ENCODE results near the gene FAM222A.

FAM222A gene

GRCh38 chr12:109710747-109711595 lies 2.7 kb upstream of the FAM222A start:
- no peak for DNase-seq (ENCODE audit: low read depth in 2 of 2, low spot score in 1 of 2)

GRCh38 chr12:109711596-109712461 lies 1.8 kb upstream of the FAM222A start:
- no peak for DNase-seq (ENCODE audit: low read depth in 2 of 2, low spot score in 1 of 2)

- peak; percentile 18 to 26 for DNase-seq (ENCODE audit: low read depth in 2 of 2, low spot score in 1 of 2)
These were observed 702 bp downstream of the FAM222A start for GRCh38 chr12:109714141-109714912.

- no peak for DNase-seq (ENCODE audit: low read depth in 2 of 2, low spot score in 1 of 2)
These were observed 1.3 kb downstream of the FAM222A start for GRCh38 chr12:109714913-109715244.

DNA sequence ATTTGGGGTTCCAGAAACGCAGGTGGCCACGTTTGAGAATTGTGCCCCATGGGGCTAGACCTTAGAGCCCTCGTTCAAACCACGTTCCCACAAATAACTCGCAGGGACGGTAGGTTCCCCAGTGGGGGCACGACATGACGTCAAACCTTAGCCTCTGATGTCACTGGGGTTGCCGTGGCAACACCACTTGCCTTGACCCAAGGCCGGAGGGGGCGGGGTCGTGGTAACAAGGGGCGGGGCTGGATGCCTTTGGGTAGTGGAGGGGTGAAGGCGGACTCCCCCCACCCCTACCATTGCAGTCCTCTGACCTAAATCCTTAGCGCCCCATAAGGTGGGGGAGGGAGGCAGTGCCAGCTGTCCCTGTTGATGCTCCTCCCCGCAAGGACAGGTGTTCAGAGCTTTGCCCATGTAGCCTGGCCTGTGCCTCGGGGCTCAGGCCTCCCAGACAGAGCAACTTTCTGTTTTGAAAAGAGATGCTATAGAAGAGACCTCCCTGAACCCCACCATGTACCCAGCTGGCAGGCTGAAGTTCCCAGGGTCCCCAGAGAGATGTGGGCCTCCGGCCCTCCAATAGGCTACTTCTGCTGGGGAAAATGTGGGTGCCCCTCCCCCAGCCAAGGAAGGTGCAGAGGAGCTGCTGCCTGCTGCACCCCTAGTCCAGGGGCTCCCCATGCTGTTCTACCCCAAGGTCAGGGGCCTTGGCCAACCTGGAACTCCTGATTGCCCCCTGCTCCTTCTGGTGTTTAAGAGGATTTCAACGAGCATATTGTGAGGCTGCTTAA lies 1.9 kb downstream of the FAM222A start:
- DNase-seq (ENCODE audit: low read depth in 2 of 2, low spot score in 1 of 2): no peak

DNA sequence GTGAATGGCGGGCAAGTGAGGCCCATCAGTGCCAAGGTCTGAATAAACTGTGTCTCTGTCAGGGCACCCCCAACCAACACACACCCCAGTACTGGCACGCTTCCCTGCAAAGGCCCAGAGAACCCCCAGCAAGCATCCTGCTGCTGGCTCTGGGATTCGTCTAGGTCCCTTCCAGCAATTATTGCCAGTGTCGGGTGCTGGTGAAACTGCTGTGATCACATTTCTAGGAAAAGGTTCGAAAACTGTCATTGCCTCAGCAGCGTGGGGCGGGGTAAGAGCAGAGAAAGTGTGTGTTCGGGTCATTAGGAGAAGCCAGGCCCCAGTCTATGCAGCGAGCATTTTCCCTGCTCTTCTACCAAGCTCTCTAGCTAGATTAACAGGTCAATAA lies 2.5 kb downstream of the FAM222A start:
- no peak for DNase-seq (ENCODE audit: low read depth in 2 of 2, low spot score in 1 of 2)

GRCh38 chr12:109716512-109717389 lies 3.1 kb downstream of the FAM222A start:
- no peak for DNase-seq (ENCODE audit: low read depth in 2 of 2, low spot score in 1 of 2)

DNA sequence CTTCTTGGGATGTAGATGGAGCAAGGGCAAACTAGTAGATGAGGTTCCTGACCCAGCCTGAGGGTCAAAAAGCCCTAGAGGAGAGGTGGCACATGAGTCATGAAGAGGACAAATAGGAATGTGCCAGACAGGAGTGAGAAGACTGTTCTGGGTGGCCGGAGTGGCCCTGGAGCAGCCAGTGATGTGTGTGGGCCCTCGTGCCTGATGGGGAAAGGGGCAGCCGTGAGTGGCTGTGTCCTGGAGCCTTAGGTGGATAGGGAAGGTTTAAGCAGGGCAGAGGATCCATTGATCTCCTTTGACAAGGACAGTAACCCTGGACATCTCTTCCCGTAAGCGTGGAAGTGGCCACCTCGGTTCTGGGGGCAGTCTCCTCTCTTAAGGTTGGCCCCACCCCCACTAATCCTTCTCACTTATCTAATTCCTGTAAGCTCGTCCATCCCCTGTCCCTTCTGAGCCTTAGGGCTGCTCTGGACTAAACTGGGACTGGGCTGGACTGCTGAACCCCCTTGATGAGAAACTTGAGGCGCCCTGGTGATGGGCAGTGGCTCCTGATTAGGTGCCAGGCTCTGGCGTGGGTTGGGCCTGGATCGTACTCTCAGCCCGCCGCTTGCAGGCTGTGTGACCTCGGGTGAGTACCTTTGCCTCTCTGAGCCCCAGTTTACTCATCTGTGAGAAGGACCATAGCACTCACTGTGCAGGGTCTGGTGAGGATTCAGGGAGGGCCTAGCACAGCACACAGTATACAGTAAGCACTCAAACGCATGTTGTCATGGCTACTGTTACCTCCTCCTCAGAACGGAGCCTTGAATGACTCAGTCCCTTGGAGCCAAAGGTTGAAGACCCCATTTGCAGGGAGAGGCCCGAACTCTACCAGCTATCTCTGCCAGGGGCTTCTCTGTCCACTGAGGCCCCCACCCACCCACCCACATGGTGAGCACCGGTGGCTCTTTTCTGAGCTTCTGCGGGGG lies 4.0 kb downstream of the FAM222A start:
- no peak for DNase-seq (ENCODE audit: low read depth in 2 of 2, low spot score in 1 of 2)

- no peak for DNase-seq (ENCODE audit: low read depth in 2 of 2, low spot score in 1 of 2)
These were observed 4.8 kb downstream of the FAM222A start for GRCh38 chr12:109718390-109718789.

- no peak for DNase-seq (ENCODE audit: low read depth in 2 of 2, low spot score in 1 of 2)
These were observed 5.7 kb downstream of the FAM222A start for GRCh38 chr12:109719123-109720022.

- DNase-seq (ENCODE audit: low read depth in 2 of 2, low spot score in 1 of 2): no peak
These were observed 6.7 kb downstream of the FAM222A start for GRCh38 chr12:109720152-109720856.

GRCh38 chr12:109720857-109721189 lies 7.2 kb downstream of the FAM222A start:
- DNase-seq (ENCODE audit: low read depth in 2 of 2, low spot score in 1 of 2): no peak

DNA sequence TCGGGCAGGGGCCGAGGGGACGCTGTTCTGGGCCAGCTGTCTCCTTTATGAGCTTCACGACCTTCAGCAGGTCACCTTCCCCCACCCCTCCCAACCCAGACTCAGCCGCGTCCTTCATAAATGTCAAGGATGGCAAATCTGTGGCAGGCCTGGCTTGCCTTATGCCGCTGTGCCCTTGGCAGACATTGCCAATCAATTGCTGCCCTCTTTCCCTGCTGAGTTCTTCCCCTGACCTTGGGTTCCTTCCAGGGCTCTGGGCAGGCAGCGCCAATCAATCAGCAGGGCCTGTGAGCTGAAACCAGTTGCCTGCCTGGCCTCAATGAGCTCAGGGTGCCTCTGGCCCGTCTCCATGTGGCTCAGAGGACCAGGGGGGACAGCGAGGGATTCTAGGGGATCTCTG lies 7.7 kb downstream of the FAM222A start:
- no peak for DNase-seq (ENCODE audit: low read depth in 2 of 2, low spot score in 1 of 2)

DNA sequence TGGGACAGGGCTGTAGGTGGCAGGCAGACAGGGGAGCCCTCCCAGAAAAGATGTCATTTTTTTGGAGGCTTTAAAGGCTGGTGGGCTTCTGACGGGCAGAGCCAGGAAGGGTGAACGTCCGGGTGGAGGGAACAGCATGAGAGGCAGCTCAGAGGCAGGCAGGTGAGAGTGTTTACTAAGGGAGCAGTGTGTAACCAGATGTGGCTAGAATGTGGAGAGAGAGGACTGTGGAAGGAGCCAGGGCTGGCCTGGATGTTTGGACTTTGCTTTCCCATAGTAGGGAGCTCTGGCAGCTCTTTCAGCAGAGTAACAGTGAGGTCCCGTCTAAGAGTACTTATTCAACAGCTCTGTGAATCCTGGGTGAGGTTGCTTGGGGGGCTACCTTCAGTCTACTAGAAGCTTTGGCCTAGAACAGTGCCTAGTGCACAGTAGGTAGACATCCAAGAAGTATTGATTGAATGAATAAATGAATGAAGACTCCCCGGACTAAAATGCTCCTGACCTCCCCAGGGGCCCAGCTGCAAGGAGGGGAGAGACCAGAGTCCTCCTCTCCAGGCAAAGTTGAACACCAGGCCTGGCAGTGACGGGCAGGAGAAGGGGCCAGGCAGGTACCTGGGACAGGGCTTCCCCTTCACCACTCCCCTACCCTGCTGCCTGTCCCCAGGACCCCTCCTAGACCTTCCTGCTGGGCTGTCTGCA lies 8.5 kb downstream of the FAM222A start:
- DNase-seq (ENCODE audit: low read depth in 2 of 2, low spot score in 1 of 2): no peak

- no peak for DNase-seq (ENCODE audit: low read depth in 2 of 2, low spot score in 1 of 2)
These were observed 9.1 kb downstream of the FAM222A start for GRCh38 chr12:109722721-109723094.

DNA sequence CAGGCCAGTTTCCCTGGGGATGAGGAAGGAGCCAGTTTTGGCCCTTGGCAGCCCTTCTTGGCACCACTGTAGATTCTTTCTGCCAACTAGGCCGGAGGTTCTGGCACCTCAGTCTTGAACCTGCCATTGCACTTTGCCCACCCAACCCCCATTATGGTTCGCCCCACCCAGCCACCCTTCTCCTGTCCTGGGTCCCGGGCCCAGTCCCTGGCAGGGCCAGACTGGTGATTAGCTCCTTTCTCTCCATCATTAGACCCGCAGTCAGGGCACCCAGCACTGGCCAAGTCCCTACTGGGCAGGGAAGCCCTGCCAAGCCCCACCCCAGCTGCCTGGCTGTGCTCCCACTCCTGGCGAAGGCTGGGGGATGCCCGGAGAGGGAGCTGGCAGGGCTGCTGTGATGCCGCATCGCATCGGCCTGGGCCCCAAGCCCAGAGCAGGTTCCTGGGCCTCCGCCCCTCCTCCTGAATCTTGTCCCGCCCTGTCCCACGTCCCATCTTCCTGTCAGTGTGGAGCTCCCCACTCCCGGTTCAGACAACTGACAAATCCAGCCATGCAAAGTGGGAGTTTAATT lies 9.8 kb downstream of the FAM222A start:
- DNase-seq (ENCODE audit: low read depth in 2 of 2, low spot score in 1 of 2): no peak

All from stimulated activated CD8-positive, alpha-beta memory T cell treated with anti-CD3 and anti-CD28 coated beads, Interleukin-4, amount 100 ng/mL, for 1 hour (primary cell).